ENCODE data around the gene COQ5. TPM values are rescaled to one million over a fixed set of nuclear protein-coding genes. Genes with fewer than 3 reads are reported as not detected.

The COQ5 gene
- total RNA-seq, 1 experiment from 2014 or later, result 34.1 TPM

GRCh38 chr12:120496413-120497340 lies 32.3 kb downstream of the COQ5 start:
- ChIA-PET CTCF (interaction anchor here (1.3 kb wide), 1 partner anchor 25 kb away, joined by 3 read pairs; no protein-coding TSS in a partner anchor), RAD21 (ENCODE audit: low non-redundant PET in 1 of 2, low total read pairs in 2 of 2, uncharacterized antibody in 2 of 2, unreplicated experiment in 2 of 2) (no interaction called here), POLR2A (interaction anchor here (0.6 to 2.2 kb wide), 16 partner anchors 9 to 1903 kb away, joined by 3 to 18 read pairs (median 4); partner anchors contain the start of genes COQ5, RNU4-1, RNU4-2 and SRSF9)
- H3K27me3 ChIP-seq (ENCODE audit: insufficient read depth, low read length), result no peaks in the 10 kb centered on the region
- H3K4me2 ChIP-seq (ENCODE audit: low read length), result peak overlapping the region; percentile 85
- no peaks in the 10 kb centered on the region for H3K9me3 ChIP-seq (ENCODE audit: control insufficient read depth in 1 of 2, insufficient read depth in 1 of 2, low read depth in 1 of 2, low read length in 2 of 2)
- peaks cover 31% of the 10 kb centered on the region for H3K79me2 ChIP-seq (ENCODE audit: insufficient read depth, low read length)
- DNase-seq (ENCODE audit: low read depth, low spot score), result no peak
- no peak overlapping the region for H2AFZ ChIP-seq (ENCODE audit: low read depth, low read length, poor library complexity, severe bottlenecking)
- ATAC-seq, result peak; percentile 38
- peak overlapping the region; percentile 92 for H3K27ac ChIP-seq (ENCODE audit: low read depth, low read length)
- peaks cover 3% of the 10 kb centered on the region; the same call in 1 of the 2 replicates for H4K20me1 ChIP-seq (ENCODE audit: insufficient read depth)
- no peaks in the 10 kb centered on the region for H3K9me2 ChIP-seq (ENCODE audit: insufficient read depth)
- BruUV-seq (replicated peaks), result no TSS peak
- TF ChIP-seq RAD21 (IDR thresholded peaks at IDR 0.05; ENCODE audit: low read depth), result peak; percentile 42
- peak in 1 of 3 experiments; percentile 29; a peak in 1 of 6 replicates for TF ChIP-seq CTCF (IDR thresholded peaks at IDR 0.05 in 2 of 3, conservative IDR thresholded peaks at IDR 0.05 in 1 of 3; ENCODE audit: borderline replicate concordance in 1 of 3, insufficient read depth in 1 of 3, low read depth in 2 of 3, low read length in 2 of 3)
- TF ChIP-seq EGR1 (IDR thresholded peaks at IDR 0.05; ENCODE audit: low read depth), result peak; percentile 85
- TF ChIP-seq SRF (IDR thresholded peaks at IDR 0.05; ENCODE audit: low read depth), result no peak
- TF ChIP-seq SP1 (IDR thresholded peaks at IDR 0.05; ENCODE audit: low read depth), result no peak
- TF ChIP-seq SIN3A (IDR thresholded peaks at IDR 0.05; ENCODE audit: low read depth), result 0 out of 2 replicates have a peak, but pooled peaks have one; percentile 25
- H3K9ac ChIP-seq (ENCODE audit: low read length), result peak overlapping the region; percentile 81
- H3K4me3 ChIP-seq (replicated peaks in 1 of 2; ENCODE audit: low read depth in 1 of 2, low read length in 2 of 2), result peak overlapping the region; percentile 93
- intact Hi-C loops (cut with micrococcal nuclease), result no loop called here
- H3K36me3 ChIP-seq (ENCODE audit: control insufficient read depth in 1 of 2, insufficient read depth in 2 of 2, low read length in 2 of 2), result peaks cover 10 to 16% of the 10 kb centered on the region in 2 experiments; a peak in 2 of 4 replicates
- peaks cover 9 to 16% of the 10 kb centered on the region in 2 experiments; a peak in 2 of 4 replicates for H3K4me1 ChIP-seq (ENCODE audit: control insufficient read depth in 1 of 2, insufficient read depth in 2 of 2, low read length in 2 of 2)
